GM12864 (cell line): ENCODE results near the gene MOGAT1.

Experiments used
- DNase-seq: peaks from one replicate; pipeline ENCODE4 v3.0.0-alpha.2; 2011; ENCODE audit warnings: low read depth
- H3K4me3 ChIP-seq: 2 replicates; pipeline ENCODE4 v1.5.1; 2011; ENCODE audit warnings: mild to moderate bottlenecking, low read depth, low read length, control low read depth
- TF ChIP-seq, protein P1 (sequence below): IDR thresholded peaks from 2 replicates; pipeline ENCODE4 v1.5.1; 2011; ENCODE audit warnings: low read depth, mild to moderate bottlenecking, moderate library complexity, low read length, control low read depth, inconsistent platforms; ENCODE audit errors: missing control alignments

MOGAT1 gene

GRCh38 chr2:222701721-222702131 is 30.3 kb downstream of the MOGAT1 start:
- TF ChIP-seq, protein P1, sequence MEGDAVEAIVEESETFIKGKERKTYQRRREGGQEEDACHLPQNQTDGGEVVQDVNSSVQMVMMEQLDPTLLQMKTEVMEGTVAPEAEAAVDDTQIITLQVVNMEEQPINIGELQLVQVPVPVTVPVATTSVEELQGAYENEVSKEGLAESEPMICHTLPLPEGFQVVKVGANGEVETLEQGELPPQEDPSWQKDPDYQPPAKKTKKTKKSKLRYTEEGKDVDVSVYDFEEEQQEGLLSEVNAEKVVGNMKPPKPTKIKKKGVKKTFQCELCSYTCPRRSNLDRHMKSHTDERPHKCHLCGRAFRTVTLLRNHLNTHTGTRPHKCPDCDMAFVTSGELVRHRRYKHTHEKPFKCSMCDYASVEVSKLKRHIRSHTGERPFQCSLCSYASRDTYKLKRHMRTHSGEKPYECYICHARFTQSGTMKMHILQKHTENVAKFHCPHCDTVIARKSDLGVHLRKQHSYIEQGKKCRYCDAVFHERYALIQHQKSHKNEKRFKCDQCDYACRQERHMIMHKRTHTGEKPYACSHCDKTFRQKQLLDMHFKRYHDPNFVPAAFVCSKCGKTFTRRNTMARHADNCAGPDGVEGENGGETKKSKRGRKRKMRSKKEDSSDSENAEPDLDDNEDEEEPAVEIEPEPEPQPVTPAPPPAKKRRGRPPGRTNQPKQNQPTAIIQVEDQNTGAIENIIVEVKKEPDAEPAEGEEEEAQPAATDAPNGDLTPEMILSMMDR, result no peak
- H3K4me3 ChIP-seq, result no peak overlapping the region
- no peak for DNase-seq

GRCh38 chr2:222703091-222703490 is 31.6 kb downstream of the MOGAT1 start:
- no peak overlapping the region for H3K4me3 ChIP-seq
- TF ChIP-seq, protein P1, result no peak
- no peak for DNase-seq

- DNase-seq, result no peak
- TF ChIP-seq, protein P1, result no peak
- no peak overlapping the region for H3K4me3 ChIP-seq
Observed at GRCh38 chr2:222703886-222704285, 32.4 kb downstream of the MOGAT1 start.

DNA sequence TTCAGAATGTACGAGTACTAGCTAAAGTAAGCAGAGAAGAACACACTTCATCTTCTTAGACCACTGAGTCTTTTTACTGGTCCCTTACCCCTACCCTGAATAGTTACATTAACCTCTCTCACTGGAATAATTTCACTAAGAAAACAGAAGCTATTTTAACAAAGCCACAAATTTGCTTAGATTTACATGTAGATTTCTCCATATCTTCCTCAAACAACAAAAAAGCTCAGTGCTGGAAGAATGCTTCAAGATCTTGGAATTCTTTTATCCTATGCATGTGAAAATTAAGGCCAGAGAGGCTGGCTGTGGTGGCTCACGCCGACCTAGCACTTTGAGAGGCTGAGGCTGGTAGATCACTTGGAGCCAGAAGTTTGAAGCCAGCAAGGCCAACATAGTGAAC is 35.2 kb downstream of the MOGAT1 start:
- no peak overlapping the region for H3K4me3 ChIP-seq
- no peak for DNase-seq
- TF ChIP-seq, protein P1, result no peak

GRCh38 chr2:222707102-222707688 is 35.7 kb downstream of the MOGAT1 start:
- no peak for DNase-seq
- TF ChIP-seq, protein P1, result no peak
- no peak overlapping the region for H3K4me3 ChIP-seq

GRCh38 chr2:222707689-222708273 is 36.3 kb downstream of the MOGAT1 start:
- TF ChIP-seq, protein P1, result no peak
- no peak for DNase-seq
- H3K4me3 ChIP-seq, result no peak overlapping the region

- peak; percentile 31 for DNase-seq
- no peak overlapping the region for H3K4me3 ChIP-seq
Observed at GRCh38 chr2:222708274-222708710, 36.8 kb downstream of the MOGAT1 start.

More at GRCh38 chr2:222708274-222708710, 36.8 kb downstream of the MOGAT1 start:
- TF ChIP-seq, protein P1, result peak; percentile 81
